H1 (cell line): ENCODE results near the gene MYO3A. TPM values are rescaled to one million over a fixed set of nuclear protein-coding genes. Genes with fewer than 3 reads are reported as not detected.

ENCODE experiments used
- CTCF ChIA-PET: fragments of 300-600 bp; sonication (Branson Sonifier 250); formaldehyde crosslinking; loops from one replicate; lab custom pipeline; 2021; ENCODE audit not compliant: partially characterized antibody; lab: Charles Lee
- POLR2A ChIA-PET: fragments of 300-600 bp; sonication (Branson Sonifier 250); formaldehyde crosslinking; loops from one replicate; lab custom pipeline; 2021; ENCODE audit warnings: inconsistent platforms; ENCODE audit not compliant: partially characterized antibody; lab: Charles Lee
- DNase-seq, 2 experiments: peaks; one replicate each; pipeline versions ENCODE4 v3.0.0 to v3.0.0-alpha.2; 2010 to 2022; ENCODE audit warnings: low spot score in 2 of 2, low read depth in 1 of 2, mixed read lengths in 1 of 2
- FAIRE-seq: peaks from 2 replicates; lab custom pipeline; 2011; peaks lifted over from hg19 to GRCh38; lab: Jason Lieb, UNC
- H2AFZ ChIP-seq: 2 replicates; pipeline ENCODE4 v1.8.1; 2012; ENCODE audit warnings: low read length, inconsistent platforms
- H2AK5ac ChIP-seq: 2 replicates; pipeline ENCODE4 v1.6.1; 2013; ENCODE audit warnings: low read depth, low read length
- H2BK120ac ChIP-seq: replicated peaks from 2 replicates; pipeline ENCODE3; 2013; ENCODE audit warnings: low read depth, low read length, inconsistent platforms
- H2BK12ac ChIP-seq: 2 replicates; pipeline ENCODE4 v1.6.1; 2013; ENCODE audit warnings: low read depth, low read length
- H2BK15ac ChIP-seq: 2 replicates; pipeline ENCODE4 v1.6.1; 2013; ENCODE audit warnings: low read length
- H2BK20ac ChIP-seq: 2 replicates; pipeline ENCODE4 v1.6.1; 2013; ENCODE audit warnings: low read length
- H2BK5ac ChIP-seq: 2 replicates; pipeline ENCODE4 v1.6.1; 2013; ENCODE audit warnings: low read depth, low read length
- H3K14ac ChIP-seq: 2 replicates; pipeline ENCODE4 v1.6.1; 2013; ENCODE audit warnings: inconsistent platforms; ENCODE audit not compliant: insufficient read length
- H3K18ac ChIP-seq: 2 replicates; pipeline ENCODE4 v1.6.1; 2013; ENCODE audit warnings: low read length; ENCODE audit errors: extremely low read depth
- H3K23ac ChIP-seq: 2 replicates; pipeline ENCODE4 v1.6.1; 2013; ENCODE audit warnings: inconsistent platforms; ENCODE audit not compliant: insufficient read length
- H3K23me2 ChIP-seq: 2 replicates; pipeline ENCODE4 v1.6.1; 2013; ENCODE audit warnings: low read depth, low read length
- H3K27ac ChIP-seq: 2 replicates; pipeline ENCODE4 v1.6.1; 2011; ENCODE audit warnings: low read depth, low read length, inconsistent platforms
- H3K27me3 ChIP-seq, 4 experiments: replicated peaks in 1 of 4; 1 replicate in 1 of 4; 2 replicates in 3 of 4; pipeline versions ENCODE4 v1.6.1 to v1.8.1; 2011 to 2013; ENCODE audit warnings: low read length in 3 of 4, mild to moderate bottlenecking in 3 of 4, inconsistent platforms in 2 of 4, mixed read lengths in 2 of 4, moderate library complexity in 1 of 4; ENCODE audit not compliant: control insufficient read depth in 3 of 4, insufficient read depth in 3 of 4; ENCODE audit errors: extremely low read depth in 1 of 4
- H3K36me3 ChIP-seq, 4 experiments: 2 replicates each; pipeline versions ENCODE4 v1.6.1 to v1.8.1; 2011 to 2013; ENCODE audit warnings: mild to moderate bottlenecking in 4 of 4, low read length in 3 of 4, moderate library complexity in 2 of 4, control low read depth in 1 of 4, inconsistent platforms in 1 of 4; ENCODE audit not compliant: insufficient read depth in 4 of 4, control insufficient read depth in 2 of 4
- H3K4ac ChIP-seq: replicated peaks from 2 replicates; pipeline ENCODE3; 2013; ENCODE audit warnings: low read length, low read depth, mixed read lengths, inconsistent platforms; ENCODE audit not compliant: insufficient read length
- H3K4me1 ChIP-seq, 4 experiments: replicated peaks in 1 of 4; 1 replicate in 1 of 4; 2 replicates in 3 of 4; pipeline versions ENCODE4 v1.6.1 to v1.8.1; 2011 to 2013; ENCODE audit warnings: low read length in 3 of 4, inconsistent platforms in 2 of 4, mixed read lengths in 1 of 4; ENCODE audit not compliant: insufficient read depth in 4 of 4, control insufficient read depth in 3 of 4
- H3K4me2 ChIP-seq, 2 experiments: 2 replicates each; pipeline versions ENCODE4 v1.6.1 to v1.8.1; 2011 to 2013; ENCODE audit warnings: low read depth in 2 of 2, low read length in 2 of 2, control low read depth in 1 of 2, inconsistent platforms in 1 of 2, mild to moderate bottlenecking in 1 of 2; ENCODE audit not compliant: insufficient read depth in 1 of 2
- H3K4me3 ChIP-seq, 4 experiments: fragments of 200-600, 300-600 bp in 1 of 4; sonication (generic), shearing (Covaris generic), sonication (Bioruptor Twin) in 1 of 4; 2 replicates each; pipeline versions ENCODE4 v1.5.1 to v1.8.1; 2011 to 2016; ENCODE audit warnings: low read length in 4 of 4, low read depth in 3 of 4, control low read depth in 2 of 4, inconsistent platforms in 2 of 4, mild to moderate bottlenecking in 2 of 4, mixed read lengths in 1 of 4, moderate library complexity in 1 of 4; ENCODE audit not compliant: insufficient read depth in 2 of 4; ENCODE audit errors: extremely low read depth in 1 of 4
- H3K56ac ChIP-seq: replicated peaks from 2 replicates; pipeline ENCODE3; 2013; ENCODE audit warnings: low read depth, mild to moderate bottlenecking, mixed read lengths, low read length, inconsistent platforms; ENCODE audit not compliant: insufficient read length
- H3K79me1 ChIP-seq: 2 replicates; pipeline ENCODE4 v1.6.1; 2013; ENCODE audit warnings: low read depth, low read length, control low read depth
- H3K79me2 ChIP-seq, 2 experiments: 2 replicates each; pipeline versions ENCODE4 v1.6.1 to v1.8.1; 2012 to 2013; ENCODE audit warnings: low read length in 2 of 2, mild to moderate bottlenecking in 2 of 2, inconsistent platforms in 1 of 2; ENCODE audit not compliant: insufficient read depth in 2 of 2, control insufficient read depth in 1 of 2
- H3K9ac ChIP-seq, 4 experiments: replicated peaks in 1 of 4; 1 replicate in 1 of 4; 2 replicates in 3 of 4; pipeline versions ENCODE4 v1.6.1 to v1.8.1; 2011 to 2013; ENCODE audit warnings: low read depth in 3 of 4, low read length in 3 of 4, control low read depth in 2 of 4, mild to moderate bottlenecking in 2 of 4, moderate library complexity in 2 of 4, inconsistent platforms in 1 of 4; ENCODE audit errors: extremely low read depth in 1 of 4
- H3K9me3 ChIP-seq, 2 experiments: 2 replicates each; pipeline versions ENCODE4 v1.6.1 to v1.8.1; 2012 to 2013; ENCODE audit warnings: mild to moderate bottlenecking in 2 of 2, moderate library complexity in 2 of 2, control low read depth in 1 of 2, inconsistent platforms in 1 of 2, low read depth in 1 of 2, low read length in 1 of 2, mixed read lengths in 1 of 2; ENCODE audit not compliant: insufficient read depth in 2 of 2
- H4K20me1 ChIP-seq, 2 experiments: replicated peaks in 1 of 2; 2 replicates each; pipeline versions ENCODE3 to v1.8.1; 2011 to 2013; ENCODE audit warnings: inconsistent platforms in 2 of 2, low read length in 2 of 2, mild to moderate bottlenecking in 1 of 2; ENCODE audit not compliant: insufficient read depth in 2 of 2, control insufficient read depth in 1 of 2
- H4K5ac ChIP-seq: 2 replicates; pipeline ENCODE4 v1.6.1; 2013; ENCODE audit warnings: low read length, low read depth, mixed read lengths, inconsistent platforms; ENCODE audit not compliant: insufficient read length
- H4K8ac ChIP-seq: 2 replicates; pipeline ENCODE4 v1.8.0; 2013; ENCODE audit warnings: mild to moderate bottlenecking, moderate library complexity, low read length, inconsistent platforms; ENCODE audit not compliant: insufficient read depth; ENCODE audit errors: extremely low read depth
- H4K91ac ChIP-seq: replicated peaks from 2 replicates; pipeline ENCODE3; 2013; ENCODE audit warnings: low read length, mixed read lengths, inconsistent platforms; ENCODE audit not compliant: insufficient read length
- SIRT6 ChIP-seq: IDR thresholded peaks from one replicate; pipeline ENCODE4 v1.7.1; 2012; ENCODE audit warnings: low read length, inconsistent platforms
- WGBS, 2 experiments: shearing (Covaris generic) in 1 of 2; methylation state at CpG; one replicate each; pipeline versions ENCODE4 v1.1.6 to v1.1.7; 2013 to 2015; ENCODE audit warnings: low lambda C conversion rate in 2 of 2, mixed read lengths in 2 of 2, inconsistent platforms in 1 of 2, low coverage in 1 of 2, missing lambda C conversion rate in 1 of 2; ENCODE audit not compliant: insufficient replicate concordance in 2 of 2, insufficient coverage in 1 of 2, insufficient read length in 1 of 2; ENCODE audit errors: extremely low coverage in 1 of 2, missing lambda C conversion rate in 1 of 2; 5-methylcytosine and 5-hydroxymethylcytosine counted together
- polyA plus RNA-seq, 7 experiments: library from polyadenylated mRNA; depleted of rRNA in 3 of 7; stranded (reverse) in 5 of 7; unstranded in 2 of 7; fragments of >200 nt in 5 of 7; fragments of 200-250 nt in 2 of 7; gene quantifications; 1 replicate in 5 of 7; 2 replicates in 1 of 7; 4 replicates in 1 of 7; pipeline versions ENCODE4 v1.2.1 to v1.2.3, GENCODE V29; 2011 to 2013; ENCODE audit warnings: missing spikeins in 2 of 7, mixed read lengths in 2 of 7
- total RNA-seq: library from RNA; stranded (reverse); fragmentation: NEBNext Ultra II Directional; extraction: Animal tissue kit (Norgen Biotek cat#: 25700); gene quantifications from 2 replicates; pipeline ENCODE4 v1.2.1, GENCODE V29; 2021

MYO3A gene
- total and polyA plus RNA-seq, 2 of the 8 experiments (the other 6 are each of a cell fraction or from before 2014, with no cell fraction given) = 3.9 to 5.3 TPM

- no peaks in the 10 kb centered on the region for H3K9me3 ChIP-seq
- CTCF ChIA-PET = no interaction called here
- no peaks in the 10 kb centered on the region for H3K27me3 ChIP-seq
- no peak overlapping the region for H3K56ac ChIP-seq
- DNase-seq = no peak
- H3K4ac ChIP-seq = no peak overlapping the region
- POLR2A ChIA-PET = no interaction called here
- no peak for FAIRE-seq
- no peaks in the 10 kb centered on the region for H3K23me2 ChIP-seq
- no peaks in the 10 kb centered on the region for H3K36me3 ChIP-seq
- H2BK5ac ChIP-seq = no peak overlapping the region
- no peak overlapping the region for H3K18ac ChIP-seq
- H2BK15ac ChIP-seq = no peak overlapping the region
- no peak overlapping the region for H2AK5ac ChIP-seq
- H3K4me1 ChIP-seq = no peaks in the 10 kb centered on the region
- no peak overlapping the region for H3K4me2 ChIP-seq
- no peak overlapping the region for H3K9ac ChIP-seq
- no peak overlapping the region for H3K4me3 ChIP-seq
- no peak overlapping the region for H4K91ac ChIP-seq
- H2BK12ac ChIP-seq = no peak overlapping the region
- H3K23ac ChIP-seq = no peak overlapping the region
- H3K79me2 ChIP-seq = no peaks in the 10 kb centered on the region
- no peak overlapping the region for H3K14ac ChIP-seq
- H3K27ac ChIP-seq = no peak overlapping the region
- H4K20me1 ChIP-seq = no peaks in the 10 kb centered on the region
- H4K5ac ChIP-seq = no peak overlapping the region
- 96% methylated on average over 1 of the region's 1 CpG; no CpG with 5 or more reads in 1 of the 2 experiments for WGBS, 2 experiments
- H2BK120ac ChIP-seq = no peak overlapping the region
- no peak overlapping the region for H2BK20ac ChIP-seq
- H3K79me1 ChIP-seq = no peaks in the 10 kb centered on the region
- H2AFZ ChIP-seq = no peak overlapping the region
- no peak overlapping the region for H4K8ac ChIP-seq
- no peak for TF ChIP-seq SIRT6
Observed at GRCh38 chr10:26093229-26093628, 159.2 kb downstream of the MYO3A start.
